T-helper 1 cell treated with Interleukin-12 subunit alpha and Interleukin-12 subunit beta and Interleukin-4 antibody, amounts not matched to agents 30 μg/mL and 1 μg/mL, for 36 hours (primary cell): Measurements from ENCODE around the gene CTU1.

ENCODE experiments used
- H3K27ac Mint-ChIP-seq: one replicate; pipeline ENCODE4 v1.8.0; 2021; ENCODE audit warnings: mild to moderate bottlenecking, mixed read lengths
- H3K27me3 Mint-ChIP-seq: one replicate; pipeline ENCODE4 v1.8.0; 2021; ENCODE audit warnings: low read depth, mixed read lengths
- H3K36me3 Mint-ChIP-seq: one replicate; pipeline ENCODE4 v1.8.0; 2021; ENCODE audit warnings: low read depth, mixed read lengths
- H3K4me1 Mint-ChIP-seq: one replicate; pipeline ENCODE4 v1.8.0; 2021; ENCODE audit warnings: low read depth, mixed read lengths
- H3K4me3 Mint-ChIP-seq: one replicate; pipeline ENCODE4 v1.8.0; 2021; ENCODE audit warnings: mild to moderate bottlenecking, moderate library complexity, mixed read lengths
- H3K9me3 Mint-ChIP-seq: one replicate; pipeline ENCODE4 v1.8.0; 2021; ENCODE audit warnings: mixed read lengths

CTU1 gene

GRCh38 chr19:51090471-51090870 is 17.7 kb downstream of the CTU1 start:
- H3K27me3 Mint-ChIP-seq, result no peaks in the 10 kb centered on the region
- no peak overlapping the region for H3K4me3 Mint-ChIP-seq
- H3K4me1 Mint-ChIP-seq, result peaks cover 1% of the 10 kb centered on the region
- H3K36me3 Mint-ChIP-seq, result no peaks in the 10 kb centered on the region
- H3K27ac Mint-ChIP-seq, result no peak overlapping the region
- no peaks in the 10 kb centered on the region for H3K9me3 Mint-ChIP-seq

GRCh38 chr19:51089786-51090185 is 18.4 kb downstream of the CTU1 start:
- no peaks in the 10 kb centered on the region for H3K27me3 Mint-ChIP-seq
- no peak overlapping the region for H3K4me3 Mint-ChIP-seq
- H3K27ac Mint-ChIP-seq, result no peak overlapping the region
- no peaks in the 10 kb centered on the region for H3K9me3 Mint-ChIP-seq
- H3K4me1 Mint-ChIP-seq, result peaks cover 1% of the 10 kb centered on the region
- no peaks in the 10 kb centered on the region for H3K36me3 Mint-ChIP-seq

GRCh38 chr19:51086153-51086850 is 21.9 kb downstream of the CTU1 start:
- Mint-ChIP-seq H3K4me3 (no peak overlapping the region), H3K27ac (no peak overlapping the region), H3K9me3 (no peaks in the 10 kb centered on the region), H3K4me1 (no peaks in the 10 kb centered on the region), H3K36me3 (no peaks in the 10 kb centered on the region), H3K27me3 (peaks cover 5% of the 10 kb centered on the region)

- Mint-ChIP-seq H3K4me1 (no peaks in the 10 kb centered on the region), H3K4me3 (no peak overlapping the region), H3K36me3 (no peaks in the 10 kb centered on the region), H3K27ac (no peak overlapping the region), H3K27me3 (peaks cover 5% of the 10 kb centered on the region), H3K9me3 (no peaks in the 10 kb centered on the region)
These were observed 23.7 kb downstream of the CTU1 start for GRCh38 chr19:51084505-51084904.

GRCh38 chr19:51083783-51084182 is 24.4 kb downstream of the CTU1 start:
- Mint-ChIP-seq H3K9me3 (no peaks in the 10 kb centered on the region), H3K27ac (no peak overlapping the region), H3K27me3 (peaks cover 5% of the 10 kb centered on the region), H3K36me3 (no peaks in the 10 kb centered on the region), H3K4me1 (no peaks in the 10 kb centered on the region), H3K4me3 (no peak overlapping the region)

- Mint-ChIP-seq H3K4me1 (no peaks in the 10 kb centered on the region), H3K36me3 (no peaks in the 10 kb centered on the region), H3K9me3 (no peaks in the 10 kb centered on the region), H3K27me3 (peaks cover 5% of the 10 kb centered on the region), H3K4me3 (no peak overlapping the region), H3K27ac (peak overlapping the region; percentile 5)
These were observed 25.0 kb downstream of the CTU1 start for GRCh38 chr19:51083181-51083580.

GRCh38 chr19:51082611-51083010 is 25.6 kb downstream of the CTU1 start, which contains the start of gene KLK14:
TSS of gene KLK14 (minus strand) at chr19:51082887. CDS start at chr19:51082614, 273 bp downstream.
- H3K9me3 Mint-ChIP-seq, result no peaks in the 10 kb centered on the region
- no peaks in the 10 kb centered on the region for H3K4me1 Mint-ChIP-seq
- H3K27ac Mint-ChIP-seq, result peak within 1 kb of the TSS; percentile 5
- no peak within 1 kb of the TSS for H3K4me3 Mint-ChIP-seq
- H3K27me3 Mint-ChIP-seq, result peaks cover 5% of the 10 kb centered on the region
- H3K36me3 Mint-ChIP-seq, result no peaks in the 10 kb centered on the region

- peaks cover 5% of the 10 kb centered on the region for H3K27me3 Mint-ChIP-seq
These were observed 26.7 kb downstream of the CTU1 start for GRCh38 chr19:51081476-51081875.

GRCh38 chr19:51079481-51080110 is 28.6 kb downstream of the CTU1 start:
- H3K4me1 Mint-ChIP-seq, result no peaks in the 10 kb centered on the region
- no peaks in the 10 kb centered on the region for H3K9me3 Mint-ChIP-seq
- H3K36me3 Mint-ChIP-seq, result no peaks in the 10 kb centered on the region
- peaks cover 8% of the 10 kb centered on the region for H3K27me3 Mint-ChIP-seq
- H3K4me3 Mint-ChIP-seq, result no peak overlapping the region
- no peak overlapping the region for H3K27ac Mint-ChIP-seq

More at GRCh38 chr19:51081476-51081875, 26.7 kb downstream of the CTU1 start:
- H3K27ac Mint-ChIP-seq, result no peak overlapping the region
- no peaks in the 10 kb centered on the region for H3K36me3 Mint-ChIP-seq
- no peaks in the 10 kb centered on the region for H3K4me1 Mint-ChIP-seq
- H3K9me3 Mint-ChIP-seq, result no peaks in the 10 kb centered on the region
- no peak overlapping the region for H3K4me3 Mint-ChIP-seq

GRCh38 chr19:51078731-51079130 is 29.5 kb downstream of the CTU1 start:
- Mint-ChIP-seq H3K9me3 (no peaks in the 10 kb centered on the region), H3K4me3 (no peak overlapping the region), H3K27ac (no peak overlapping the region), H3K27me3 (peaks cover 16% of the 10 kb centered on the region), H3K36me3 (no peaks in the 10 kb centered on the region), H3K4me1 (no peaks in the 10 kb centered on the region)

GRCh38 chr19:51078104-51078503 is 30.1 kb downstream of the CTU1 start:
- Mint-ChIP-seq H3K27ac (no peak overlapping the region), H3K4me3 (no peak overlapping the region), H3K27me3 (peaks cover 17% of the 10 kb centered on the region), H3K4me1 (no peaks in the 10 kb centered on the region), H3K36me3 (no peaks in the 10 kb centered on the region), H3K9me3 (no peaks in the 10 kb centered on the region)

GRCh38 chr19:51076631-51077213 is 31.5 kb downstream of the CTU1 start:
- H3K36me3 Mint-ChIP-seq, result no peaks in the 10 kb centered on the region
- H3K27me3 Mint-ChIP-seq, result peaks cover 17% of the 10 kb centered on the region
- H3K27ac Mint-ChIP-seq, result no peak overlapping the region
- no peak overlapping the region for H3K4me3 Mint-ChIP-seq
- no peaks in the 10 kb centered on the region for H3K9me3 Mint-ChIP-seq
- no peaks in the 10 kb centered on the region for H3K4me1 Mint-ChIP-seq

- Mint-ChIP-seq H3K27ac (no peak overlapping the region), H3K4me1 (no peaks in the 10 kb centered on the region), H3K9me3 (no peaks in the 10 kb centered on the region), H3K4me3 (no peak overlapping the region), H3K27me3 (peaks cover 17% of the 10 kb centered on the region), H3K36me3 (no peaks in the 10 kb centered on the region)
These were observed 32.2 kb downstream of the CTU1 start for GRCh38 chr19:51075998-51076397.

- Mint-ChIP-seq H3K27ac (no peak overlapping the region), H3K9me3 (no peaks in the 10 kb centered on the region), H3K27me3 (peaks cover 30% of the 10 kb centered on the region), H3K4me1 (no peaks in the 10 kb centered on the region), H3K36me3 (no peaks in the 10 kb centered on the region), H3K4me3 (no peak overlapping the region)
These were observed 37.2 kb downstream of the CTU1 start for GRCh38 chr19:51071095-51071405.
